ENCODE data around the gene NUAK2.

Gene NUAK2

GRCh38 chr1:205270764-205271163 is 50.8 kb downstream of the NUAK2 start:
- DNase-seq, result no peak

GRCh38 chr1:205270271-205270670 is 51.3 kb downstream of the NUAK2 start:
- no peak for DNase-seq

- DNase-seq, result no peak
Measured at GRCh38 chr1:205269711-205270110, 51.8 kb downstream of the NUAK2 start.

- no peak for DNase-seq
Measured at GRCh38 chr1:205268846-205269680, 52.5 kb downstream of the NUAK2 start.

GRCh38 chr1:205267306-205267902 is 54.1 kb downstream of the NUAK2 start:
- no peak for DNase-seq

GRCh38 chr1:205266611-205267305 is 54.8 kb downstream of the NUAK2 start:
- DNase-seq, result no peak

GRCh38 chr1:205263580-205264190 is 57.9 kb downstream of the NUAK2 start:
- no peak for DNase-seq

GRCh38 chr1:205262731-205263171 is 58.8 kb downstream of the NUAK2 start:
- DNase-seq, result no peak

GRCh38 chr1:205261946-205262691 is 59.4 kb downstream of the NUAK2 start:
- no peak for DNase-seq

- no peak for DNase-seq
Measured at GRCh38 chr1:205260948-205261732, 60.4 kb downstream of the NUAK2 start.

GRCh38 chr1:205259998-205260397 is 61.5 kb downstream of the NUAK2 start:
- no peak for DNase-seq

- DNase-seq, result no peak
Measured at GRCh38 chr1:205259324-205259832, 62.2 kb downstream of the NUAK2 start.

GRCh38 chr1:205258719-205259118 is 62.8 kb downstream of the NUAK2 start:
- DNase-seq, result no peak

- no peak for DNase-seq
Measured at GRCh38 chr1:205258261-205258691, 63.3 kb downstream of the NUAK2 start.

- no peak for DNase-seq
Measured at GRCh38 chr1:205257735-205258134, 63.8 kb downstream of the NUAK2 start.

GRCh38 chr1:205256951-205257625 is 64.5 kb downstream of the NUAK2 start:
- DNase-seq, result no peak

- DNase-seq, result peak; percentile 82
Measured at GRCh38 chr1:205255941-205256780, 65.4 kb downstream of the NUAK2 start.

All from CD4-positive, alpha-beta T cell treated with Interleukin-15 for 1 hour (primary cell).